Ascending aorta (tissue), 2 donors: ENCODE measurements around the gene DCAF8. TPM values are rescaled to one million over a fixed set of nuclear protein-coding genes. Genes with fewer than 3 reads are reported as not detected.

Source experiments
- DNase-seq, 2 donors: peaks; one replicate each; pipeline ENCODE4 v3.0.0-alpha.2; 2019; ENCODE audit warnings: low spot score in 2 of 2
- H3K27ac ChIP-seq, 2 donors: fragments of 200-600 bp; sonication (generic); one replicate each; pipeline ENCODE4 v1.5.1; 2016 to 2017; ENCODE audit warnings: mild to moderate bottlenecking in 1 of 2
- H3K27me3 ChIP-seq: fragments of 200-600 bp; sonication (generic); one replicate; pipeline ENCODE4 v1.5.1; 2017
- H3K36me3 ChIP-seq, 2 donors: fragments of 200-600 bp; sonication (generic); one replicate each; pipeline ENCODE4 v1.5.1; 2016
- H3K4me1 ChIP-seq, 2 donors: fragments of 200-600 bp; sonication (generic); one replicate each; pipeline ENCODE4 v1.5.1; 2016 to 2017; ENCODE audit warnings: mild to moderate bottlenecking in 1 of 2
- H3K4me3 ChIP-seq, 2 donors: fragments of 200-600 bp; sonication (generic); one replicate each; pipeline ENCODE4 v1.5.1; 2016 to 2017; ENCODE audit warnings: mild to moderate bottlenecking in 1 of 2
- H3K9me3 ChIP-seq, 2 donors: fragments of 200-600 bp; sonication (generic); one replicate each; pipeline ENCODE4 v1.5.1; 2016
- CTCF ChIP-seq, 3 experiments: fragments of 200-600 bp in 2 of 3; fragments of 450-650 bp in 1 of 3; sonication (generic) in 2 of 3; IDR thresholded peaks; one replicate each; pipeline ENCODE4 v1.5.1; 2016 to 2019; ENCODE audit warnings: antibody characterized with exemption in 3 of 3, mild to moderate bottlenecking in 1 of 3, moderate library complexity in 1 of 3
- intact Hi-C: fragments of 100-400 bp; cut with DNase I; formaldehyde crosslinking; loops from one replicate; pipeline ENCODE4 v1.15.1; 2023
- total RNA-seq: library from RNA; depleted of rRNA; stranded (reverse); fragments of >200 nt; gene quantifications from one replicate; pipeline ENCODE4 v1.1.0, GENCODE V29; 2016

DCAF8 gene
- total RNA-seq, 1 donor from 2014 or later = 68.9 TPM

GRCh38 chr1:160186729-160187128 lies 75.6 kb downstream of the DCAF8 start:
- no peaks in the 10 kb centered on the region for H3K36me3 ChIP-seq
- DNase-seq = no peak

GRCh38 chr1:160186246-160186645 lies 76.1 kb downstream of the DCAF8 start:
- no peak for DNase-seq
- Histone ChIP-seq H3K27me3 (no peaks in the 10 kb centered on the region), H3K4me1 (peaks cover 6 to 13% of the 10 kb centered on the region in 2 donors), H3K27ac (no peak overlapping the region), H3K4me3 (no peak overlapping the region), H3K36me3 (no peaks in the 10 kb centered on the region), H3K9me3 (no peaks in the 10 kb centered on the region)
- intact Hi-C loops = loop anchor here (5.0 kb wide), 1 partner anchor 34 kb away; the partner anchor contains the start of gene ATP1A4
- no peak for TF ChIP-seq CTCF (IDR thresholded peaks at IDR 0.05)

More at GRCh38 chr1:160186729-160187128, 75.6 kb downstream of the DCAF8 start:
- TF ChIP-seq CTCF (IDR thresholded peaks at IDR 0.05) = no peak
- Histone ChIP-seq H3K9me3 (no peaks in the 10 kb centered on the region), H3K27ac (no peak overlapping the region), H3K27me3 (no peaks in the 10 kb centered on the region), H3K4me3 (no peak overlapping the region), H3K4me1 (peaks cover 6 to 13% of the 10 kb centered on the region in 2 donors)
- intact Hi-C loops = loop anchor here (5.0 kb wide), 1 partner anchor 34 kb away; the partner anchor contains the start of gene ATP1A4

- Histone ChIP-seq H3K36me3 (no peaks in the 10 kb centered on the region), H3K4me3 (no peak overlapping the region), H3K27me3 (no peaks in the 10 kb centered on the region), H3K4me1 (no peaks in the 10 kb centered on the region), H3K9me3 (no peaks in the 10 kb centered on the region), H3K27ac (no peak overlapping the region)
- no peak for TF ChIP-seq CTCF (IDR thresholded peaks at IDR 0.05)
- intact Hi-C loops = no loop called here
- no peak for DNase-seq
Observed at GRCh38 chr1:160179336-160179735, 83.0 kb downstream of the DCAF8 start.

GRCh38 chr1:160178731-160179130 lies 83.6 kb downstream of the DCAF8 start:
- no peak for DNase-seq
- H3K27ac ChIP-seq = no peak overlapping the region
- intact Hi-C loops = no loop called here

GRCh38 chr1:160177667-160178066 lies 84.7 kb downstream of the DCAF8 start:
- no peak for TF ChIP-seq CTCF (IDR thresholded peaks at IDR 0.05)
- H3K4me1 ChIP-seq = no peaks in the 10 kb centered on the region
- H3K36me3 ChIP-seq = no peaks in the 10 kb centered on the region
- no peak for DNase-seq
- intact Hi-C loops = no loop called here
- H3K9me3 ChIP-seq = no peaks in the 10 kb centered on the region
- H3K4me3 ChIP-seq = no peak overlapping the region
- H3K27me3 ChIP-seq = no peaks in the 10 kb centered on the region
- no peak overlapping the region for H3K27ac ChIP-seq

More at GRCh38 chr1:160178731-160179130, 83.6 kb downstream of the DCAF8 start:
- no peak for TF ChIP-seq CTCF (IDR thresholded peaks at IDR 0.05)
- Histone ChIP-seq H3K4me1 (no peaks in the 10 kb centered on the region), H3K9me3 (no peaks in the 10 kb centered on the region), H3K27me3 (no peaks in the 10 kb centered on the region), H3K4me3 (no peak overlapping the region), H3K36me3 (no peaks in the 10 kb centered on the region)

- Histone ChIP-seq H3K4me1 (no peaks in the 10 kb centered on the region), H3K27ac (no peak overlapping the region), H3K4me3 (no peak overlapping the region), H3K9me3 (no peaks in the 10 kb centered on the region), H3K36me3 (no peaks in the 10 kb centered on the region), H3K27me3 (no peaks in the 10 kb centered on the region)
- DNase-seq = no peak
- intact Hi-C loops = no loop called here
- no peak for TF ChIP-seq CTCF (IDR thresholded peaks at IDR 0.05)
Observed at GRCh38 chr1:160177231-160177630, 85.1 kb downstream of the DCAF8 start.
